K562 (cell line): ENCODE results near the gene SENP3. TPM values are rescaled to one million over a fixed set of nuclear protein-coding genes. Genes with fewer than 3 reads are reported as not detected.

Experiments
- FOXM1 ChIP-seq, 2 experiments: fragments of 450-650 bp in 1 of 2; sonication (generic) in 1 of 2; formaldehyde crosslinking in 1 of 2; IDR thresholded peaks; 2 replicates each; pipeline versions ENCODE4 v1.6.1 to v1.9.0; 2017 to 2022; ENCODE audit warnings: low read depth in 2 of 2, mild to moderate bottlenecking in 2 of 2, missing genetic modification reagents in 1 of 2, moderate library complexity in 1 of 2
- HDAC1 ChIP-seq, 2 experiments: fragments of 450-650 bp; IDR thresholded peaks; 2 replicates each; pipeline ENCODE4 v1.6.1; 2016 to 2017; ENCODE audit warnings: inconsistent platforms in 1 of 2, mild to moderate bottlenecking in 1 of 2, moderate library complexity in 1 of 2
- MYBL2 ChIP-seq, 2 experiments: fragments of 450-650 bp in 1 of 2; sonication (generic) in 1 of 2; formaldehyde crosslinking in 1 of 2; IDR thresholded peaks; 2 replicates each; pipeline versions ENCODE4 v1.6.1 to v1.8.1; 2017 to 2022; ENCODE audit warnings: borderline replicate concordance in 1 of 2, inconsistent platforms in 1 of 2, low read depth in 1 of 2, mild to moderate bottlenecking in 1 of 2, missing genetic modification reagents in 1 of 2, moderate library complexity in 1 of 2
- NCOA6 ChIP-seq: fragments of 450-650 bp; IDR thresholded peaks from 2 replicates; pipeline ENCODE4 v1.6.1; 2017; ENCODE audit warnings: mild to moderate bottlenecking
- SAFB2 ChIP-seq: fragments of 200-400 bp; formaldehyde crosslinking; IDR thresholded peaks from 2 replicates; pipeline ENCODE4 v1.6.1; 2018; ENCODE audit warnings: borderline replicate concordance, low read length, low read depth, moderate library complexity; ENCODE audit not compliant: severe bottlenecking
- SIN3B ChIP-seq: fragments of 450-650 bp; IDR thresholded peaks from 2 replicates; pipeline ENCODE4 v1.6.1; 2017; ENCODE audit warnings: low read depth, mild to moderate bottlenecking, moderate library complexity
- SREBF1 ChIP-seq: fragments of 150-350 bp; IDR thresholded peaks from 2 replicates; pipeline ENCODE4 v1.6.1; 2014; ENCODE audit warnings: antibody characterized with exemption, low read depth, low read length, borderline replicate concordance
- TEAD4 ChIP-seq, 2 experiments: sonication (generic) in 1 of 2; formaldehyde crosslinking in 1 of 2; IDR thresholded peaks; 2 replicates each; pipeline versions ENCODE4 v1.6.1 to v1.8.0; 2012 to 2022; ENCODE audit warnings: borderline replicate concordance in 1 of 2, inconsistent platforms in 1 of 2, low read length in 1 of 2, mild to moderate bottlenecking in 1 of 2, missing genetic modification reagents in 1 of 2
- ZFP30 ChIP-seq: fragments of 250-450 bp; sonication (Bioruptor Pico); IDR thresholded peaks from 2 replicates; pipeline ENCODE4 v1.8.0; 2022; ENCODE audit warnings: moderate library complexity, mild to moderate bottlenecking, inconsistent platforms, borderline replicate concordance
- ZNF431 ChIP-seq: sonication (generic); formaldehyde crosslinking; IDR thresholded peaks from 2 replicates; pipeline ENCODE4 v1.8.0; 2022; ENCODE audit warnings: mild to moderate bottlenecking, missing genetic modification reagents
- ZNF583 ChIP-seq: fragments of 250-450 bp; sonication (Bioruptor Pico); IDR thresholded peaks from 2 replicates; pipeline ENCODE4 v1.4.0; 2020
- polyA plus RNA-seq, 8 experiments: library from polyadenylated mRNA; depleted of rRNA in 4 of 8; stranded (reverse) in 5 of 8; unstranded in 3 of 8; fragments of >200 nt; fragmentation: Nextera tagmentation in 2 of 8; fragmentation: Illumina TruSeq in 1 of 8; extraction: Ambion mirVana in 2 of 8; extraction: Trizol in 1 of 8; gene quantifications; 2 replicates each; pipeline versions ENCODE4 v1.2.1 to v1.2.3, GENCODE V29; 2011 to 2014; ENCODE audit warnings: inconsistent platforms in 1 of 8, missing spikeins in 1 of 8
- total RNA-seq, 7 experiments: library from RNA; depleted of rRNA in 6 of 7; stranded (reverse); fragments of >200 nt in 6 of 7; fragmentation: Illumina TruSeq in 2 of 7; extraction: Trizol in 2 of 7; gene quantifications; 2 replicates each; pipeline versions ENCODE4 v1.2.1 to v1.2.3, GENCODE V29; 2011 to 2021; ENCODE audit warnings: low replicate concordance in 1 of 7
- TF ChIP-seq, protein P1 (sequence below): fragments of 200-600 bp; sonication (generic); IDR thresholded peaks from one replicate; pipeline ENCODE4 v1.6.1; 2012; ENCODE audit warnings: mild to moderate bottlenecking, low read depth, low read length, inconsistent platforms
- TF ChIP-seq, protein P2 (sequence below), 2 experiments: IDR thresholded peaks in 1 of 2; conservative IDR thresholded peaks in 1 of 2; 2 replicates each; pipeline ENCODE4 v1.6.1; 2016; ENCODE audit warnings: low read depth in 2 of 2, mild to moderate bottlenecking in 1 of 2, missing compliant biosample characterization in 1 of 2, missing genetic modification characterization in 1 of 2, moderate library complexity in 1 of 2

The SENP3 gene
- total and polyA plus RNA-seq, 9 of the 15 experiments (the other 6 are each of a cell fraction or from before 2014, with no cell fraction given) = 0.63 to 102 (median 78.8) TPM

DNA sequence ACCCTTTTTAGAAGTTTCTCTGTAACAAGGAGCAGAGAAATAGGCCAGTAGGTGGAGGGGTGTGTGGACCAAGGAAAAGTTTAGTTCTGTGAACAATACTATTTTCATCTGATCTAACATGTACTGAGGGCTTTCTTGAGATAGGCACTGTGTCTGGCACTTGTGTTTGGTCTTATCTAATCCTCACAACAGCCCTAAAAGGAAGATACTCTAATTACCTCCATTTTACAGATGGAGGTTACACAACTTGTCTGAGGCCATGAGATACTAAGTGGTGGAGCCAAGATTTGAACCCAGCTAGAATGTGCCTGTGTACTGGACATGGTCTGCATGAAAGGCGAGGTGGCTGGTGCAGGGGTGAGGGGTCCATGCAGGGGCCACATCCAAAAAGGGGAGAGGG lies 8.4 kb upstream of the SENP3 start (continued):
- TF ChIP-seq, protein P1, sequence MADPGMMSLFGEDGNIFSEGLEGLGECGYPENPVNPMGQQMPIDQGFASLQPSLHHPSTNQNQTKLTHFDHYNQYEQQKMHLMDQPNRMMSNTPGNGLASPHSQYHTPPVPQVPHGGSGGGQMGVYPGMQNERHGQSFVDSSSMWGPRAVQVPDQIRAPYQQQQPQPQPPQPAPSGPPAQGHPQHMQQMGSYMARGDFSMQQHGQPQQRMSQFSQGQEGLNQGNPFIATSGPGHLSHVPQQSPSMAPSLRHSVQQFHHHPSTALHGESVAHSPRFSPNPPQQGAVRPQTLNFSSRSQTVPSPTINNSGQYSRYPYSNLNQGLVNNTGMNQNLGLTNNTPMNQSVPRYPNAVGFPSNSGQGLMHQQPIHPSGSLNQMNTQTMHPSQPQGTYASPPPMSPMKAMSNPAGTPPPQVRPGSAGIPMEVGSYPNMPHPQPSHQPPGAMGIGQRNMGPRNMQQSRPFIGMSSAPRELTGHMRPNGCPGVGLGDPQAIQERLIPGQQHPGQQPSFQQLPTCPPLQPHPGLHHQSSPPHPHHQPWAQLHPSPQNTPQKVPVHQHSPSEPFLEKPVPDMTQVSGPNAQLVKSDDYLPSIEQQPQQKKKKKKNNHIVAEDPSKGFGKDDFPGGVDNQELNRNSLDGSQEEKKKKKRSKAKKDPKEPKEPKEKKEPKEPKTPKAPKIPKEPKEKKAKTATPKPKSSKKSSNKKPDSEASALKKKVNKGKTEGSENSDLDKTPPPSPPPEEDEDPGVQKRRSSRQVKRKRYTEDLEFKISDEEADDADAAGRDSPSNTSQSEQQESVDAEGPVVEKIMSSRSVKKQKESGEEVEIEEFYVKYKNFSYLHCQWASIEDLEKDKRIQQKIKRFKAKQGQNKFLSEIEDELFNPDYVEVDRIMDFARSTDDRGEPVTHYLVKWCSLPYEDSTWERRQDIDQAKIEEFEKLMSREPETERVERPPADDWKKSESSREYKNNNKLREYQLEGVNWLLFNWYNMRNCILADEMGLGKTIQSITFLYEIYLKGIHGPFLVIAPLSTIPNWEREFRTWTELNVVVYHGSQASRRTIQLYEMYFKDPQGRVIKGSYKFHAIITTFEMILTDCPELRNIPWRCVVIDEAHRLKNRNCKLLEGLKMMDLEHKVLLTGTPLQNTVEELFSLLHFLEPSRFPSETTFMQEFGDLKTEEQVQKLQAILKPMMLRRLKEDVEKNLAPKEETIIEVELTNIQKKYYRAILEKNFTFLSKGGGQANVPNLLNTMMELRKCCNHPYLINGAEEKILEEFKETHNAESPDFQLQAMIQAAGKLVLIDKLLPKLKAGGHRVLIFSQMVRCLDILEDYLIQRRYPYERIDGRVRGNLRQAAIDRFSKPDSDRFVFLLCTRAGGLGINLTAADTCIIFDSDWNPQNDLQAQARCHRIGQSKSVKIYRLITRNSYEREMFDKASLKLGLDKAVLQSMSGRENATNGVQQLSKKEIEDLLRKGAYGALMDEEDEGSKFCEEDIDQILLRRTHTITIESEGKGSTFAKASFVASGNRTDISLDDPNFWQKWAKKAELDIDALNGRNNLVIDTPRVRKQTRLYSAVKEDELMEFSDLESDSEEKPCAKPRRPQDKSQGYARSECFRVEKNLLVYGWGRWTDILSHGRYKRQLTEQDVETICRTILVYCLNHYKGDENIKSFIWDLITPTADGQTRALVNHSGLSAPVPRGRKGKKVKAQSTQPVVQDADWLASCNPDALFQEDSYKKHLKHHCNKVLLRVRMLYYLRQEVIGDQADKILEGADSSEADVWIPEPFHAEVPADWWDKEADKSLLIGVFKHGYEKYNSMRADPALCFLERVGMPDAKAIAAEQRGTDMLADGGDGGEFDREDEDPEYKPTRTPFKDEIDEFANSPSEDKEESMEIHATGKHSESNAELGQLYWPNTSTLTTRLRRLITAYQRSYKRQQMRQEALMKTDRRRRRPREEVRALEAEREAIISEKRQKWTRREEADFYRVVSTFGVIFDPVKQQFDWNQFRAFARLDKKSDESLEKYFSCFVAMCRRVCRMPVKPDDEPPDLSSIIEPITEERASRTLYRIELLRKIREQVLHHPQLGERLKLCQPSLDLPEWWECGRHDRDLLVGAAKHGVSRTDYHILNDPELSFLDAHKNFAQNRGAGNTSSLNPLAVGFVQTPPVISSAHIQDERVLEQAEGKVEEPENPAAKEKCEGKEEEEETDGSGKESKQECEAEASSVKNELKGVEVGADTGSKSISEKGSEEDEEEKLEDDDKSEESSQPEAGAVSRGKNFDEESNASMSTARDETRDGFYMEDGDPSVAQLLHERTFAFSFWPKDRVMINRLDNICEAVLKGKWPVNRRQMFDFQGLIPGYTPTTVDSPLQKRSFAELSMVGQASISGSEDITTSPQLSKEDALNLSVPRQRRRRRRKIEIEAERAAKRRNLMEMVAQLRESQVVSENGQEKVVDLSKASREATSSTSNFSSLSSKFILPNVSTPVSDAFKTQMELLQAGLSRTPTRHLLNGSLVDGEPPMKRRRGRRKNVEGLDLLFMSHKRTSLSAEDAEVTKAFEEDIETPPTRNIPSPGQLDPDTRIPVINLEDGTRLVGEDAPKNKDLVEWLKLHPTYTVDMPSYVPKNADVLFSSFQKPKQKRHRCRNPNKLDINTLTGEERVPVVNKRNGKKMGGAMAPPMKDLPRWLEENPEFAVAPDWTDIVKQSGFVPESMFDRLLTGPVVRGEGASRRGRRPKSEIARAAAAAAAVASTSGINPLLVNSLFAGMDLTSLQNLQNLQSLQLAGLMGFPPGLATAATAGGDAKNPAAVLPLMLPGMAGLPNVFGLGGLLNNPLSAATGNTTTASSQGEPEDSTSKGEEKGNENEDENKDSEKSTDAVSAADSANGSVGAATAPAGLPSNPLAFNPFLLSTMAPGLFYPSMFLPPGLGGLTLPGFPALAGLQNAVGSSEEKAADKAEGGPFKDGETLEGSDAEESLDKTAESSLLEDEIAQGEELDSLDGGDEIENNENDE = no peak
- TF ChIP-seq ZNF431 (CRISPR knock-in tag) = no peak
- TF ChIP-seq SIN3B = no peak
- no peak for TF ChIP-seq ZFP30 (CRISPR knock-in tag)
- TF ChIP-seq, protein P2, sequence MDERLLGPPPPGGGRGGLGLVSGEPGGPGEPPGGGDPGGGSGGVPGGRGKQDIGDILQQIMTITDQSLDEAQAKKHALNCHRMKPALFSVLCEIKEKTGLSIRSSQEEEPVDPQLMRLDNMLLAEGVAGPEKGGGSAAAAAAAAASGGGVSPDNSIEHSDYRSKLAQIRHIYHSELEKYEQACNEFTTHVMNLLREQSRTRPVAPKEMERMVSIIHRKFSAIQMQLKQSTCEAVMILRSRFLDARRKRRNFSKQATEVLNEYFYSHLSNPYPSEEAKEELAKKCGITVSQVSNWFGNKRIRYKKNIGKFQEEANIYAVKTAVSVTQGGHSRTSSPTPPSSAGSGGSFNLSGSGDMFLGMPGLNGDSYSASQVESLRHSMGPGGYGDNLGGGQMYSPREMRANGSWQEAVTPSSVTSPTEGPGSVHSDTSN (CRISPR knock-in tag; IDR thresholded peaks at IDR 0.05; ENCODE audit: low read depth) = no peak
- TF ChIP-seq, protein P2 (tag; conservative IDR thresholded peaks at IDR 0.05; ENCODE audit: low read depth) = no peak
- no peak for TF ChIP-seq SAFB2
- peak; percentile 80 for TF ChIP-seq TEAD4 (IDR thresholded peaks at IDR 0.05; ENCODE audit: low read length)
- no peak for TF ChIP-seq TEAD4 (CRISPR knock-in tag; IDR thresholded peaks at IDR 0.05; ENCODE audit: borderline replicate concordance)
- no peak for TF ChIP-seq HDAC1 (IDR thresholded peaks at IDR 0.05)
- TF ChIP-seq NCOA6 = no peak
- no peak for TF ChIP-seq SREBF1
- no peak for TF ChIP-seq ZNF583 (CRISPR knock-in tag)
- peak; percentile 31; the same call in 1 of the 2 replicates for TF ChIP-seq FOXM1 (IDR thresholded peaks at IDR 0.05; ENCODE audit: low read depth)
- no peak for TF ChIP-seq FOXM1 (CRISPR knock-in tag; IDR thresholded peaks at IDR 0.05; ENCODE audit: low read depth)
- TF ChIP-seq MYBL2 (IDR thresholded peaks at IDR 0.05; ENCODE audit: low read depth) = no peak
- no peak for TF ChIP-seq MYBL2 (CRISPR knock-in tag; IDR thresholded peaks at IDR 0.05; ENCODE audit: borderline replicate concordance)
